HEK293 (cell line): ENCODE results near the gene HS3ST6.

Experiments
- HOXD13 ChIP-seq: sonication (generic); formaldehyde crosslinking; IDR thresholded peaks from 2 replicates; pipeline ENCODE4 v1.8.0; 2022; ENCODE audit warnings: missing genetic modification reagents, borderline replicate concordance
- MYNN ChIP-seq: fragments of 450-650 bp; formaldehyde crosslinking; IDR thresholded peaks from 2 replicates; pipeline ENCODE4 v1.5.1; 2016; ENCODE audit warnings: missing biosample characterization, missing genetic modification characterization, borderline replicate concordance
- WT1 ChIP-seq: fragments of 450-650 bp; formaldehyde crosslinking; IDR thresholded peaks from 2 replicates; pipeline ENCODE4 v1.5.1; 2016; ENCODE audit warnings: missing biosample characterization, missing genetic modification characterization
- ZIC2 ChIP-seq: fragments of 450-650 bp; formaldehyde crosslinking; IDR thresholded peaks from 2 replicates; pipeline ENCODE4 v1.5.1; 2016; ENCODE audit warnings: missing biosample characterization, missing genetic modification characterization
- ZNF16 ChIP-seq: fragments of 450-650 bp; formaldehyde crosslinking; IDR thresholded peaks from 2 replicates; pipeline ENCODE4 v1.5.1; 2016; ENCODE audit warnings: low read depth, missing biosample characterization, missing genetic modification characterization
- ZNF2 ChIP-seq: fragments of 450-650 bp; formaldehyde crosslinking; IDR thresholded peaks from 2 replicates; pipeline ENCODE4 v1.5.1; 2016; ENCODE audit warnings: missing biosample characterization, missing genetic modification characterization
- ZNF221 ChIP-seq: fragments of 450-650 bp; formaldehyde crosslinking; IDR thresholded peaks from 2 replicates; pipeline ENCODE4 v1.5.1; 2017; ENCODE audit warnings: missing biosample characterization, missing genetic modification characterization, borderline replicate concordance
- ZNF248 ChIP-seq: fragments of 450-650 bp; formaldehyde crosslinking; IDR thresholded peaks from 2 replicates; pipeline ENCODE4 v1.5.1; 2017; ENCODE audit warnings: missing biosample characterization, missing genetic modification characterization
- ZNF274 ChIP-seq, 2 experiments: fragments of 200-500 bp in 1 of 2; fragments of 450-650 bp in 1 of 2; sonication (Bioruptor generic) in 1 of 2; formaldehyde crosslinking in 1 of 2; IDR thresholded peaks; 2 replicates each; pipeline versions ENCODE4 v1.5.1 to v1.6.1; 2014 to 2016; ENCODE audit warnings: borderline replicate concordance in 1 of 2, inconsistent platforms in 1 of 2, low read length in 1 of 2, missing biosample characterization in 1 of 2, missing genetic modification characterization in 1 of 2
- ZNF302 ChIP-seq: fragments of 450-650 bp; formaldehyde crosslinking; IDR thresholded peaks from 2 replicates; pipeline ENCODE4 v1.5.1; 2016; ENCODE audit warnings: missing biosample characterization, missing genetic modification characterization, low read depth
- ZNF311 ChIP-seq: fragments of 450-650 bp; formaldehyde crosslinking; IDR thresholded peaks from 2 replicates; pipeline ENCODE4 v1.5.1; 2017; ENCODE audit warnings: missing biosample characterization, missing genetic modification characterization, borderline replicate concordance
- ZNF324 ChIP-seq: fragments of 450-650 bp; formaldehyde crosslinking; IDR thresholded peaks from 2 replicates; pipeline ENCODE4 v1.5.1; 2016; ENCODE audit warnings: missing biosample characterization, missing genetic modification characterization
- ZNF341 ChIP-seq: fragments of 450-650 bp; formaldehyde crosslinking; IDR thresholded peaks from 2 replicates; pipeline ENCODE4; 2016; ENCODE audit warnings: low read depth, missing biosample characterization, missing genetic modification characterization
- ZNF416 ChIP-seq: fragments of 450-650 bp; formaldehyde crosslinking; IDR thresholded peaks from 2 replicates; pipeline ENCODE4 v1.5.1; 2016; ENCODE audit warnings: missing biosample characterization, missing genetic modification characterization
- ZNF426 ChIP-seq: fragments of 450-650 bp; formaldehyde crosslinking; IDR thresholded peaks from 2 replicates; pipeline ENCODE4 v1.5.1; 2017; ENCODE audit warnings: missing biosample characterization, missing genetic modification characterization, mild to moderate bottlenecking, inconsistent platforms, moderate library complexity
- ZNF510 ChIP-seq: fragments of 450-650 bp; formaldehyde crosslinking; IDR thresholded peaks from 2 replicates; pipeline ENCODE4 v1.5.1; 2018; ENCODE audit warnings: mild to moderate bottlenecking, missing genetic modification characterization, missing biosample characterization; ENCODE audit not compliant: insufficient replicate concordance
- ZNF529 ChIP-seq: fragments of 450-650 bp; formaldehyde crosslinking; IDR thresholded peaks from 2 replicates; pipeline ENCODE4 v1.5.1; 2017; ENCODE audit warnings: missing genetic modification characterization, missing biosample characterization; ENCODE audit not compliant: insufficient replicate concordance
- ZNF558 ChIP-seq: fragments of 450-650 bp; formaldehyde crosslinking; IDR thresholded peaks from 2 replicates; pipeline ENCODE4 v1.5.1; 2016; ENCODE audit warnings: missing biosample characterization, missing genetic modification characterization
- ZNF610 ChIP-seq: fragments of 450-650 bp; formaldehyde crosslinking; IDR thresholded peaks from 2 replicates; pipeline ENCODE4 v1.5.1; 2016; ENCODE audit warnings: missing biosample characterization, missing genetic modification characterization, borderline replicate concordance
- ZNF837 ChIP-seq: fragments of 450-650 bp; formaldehyde crosslinking; IDR thresholded peaks from 2 replicates; pipeline ENCODE4 v1.5.1; 2016; ENCODE audit warnings: missing biosample characterization, missing genetic modification characterization
- ZSCAN16 ChIP-seq: fragments of 450-650 bp; formaldehyde crosslinking; IDR thresholded peaks from 2 replicates; pipeline ENCODE4 v1.5.1; 2016; ENCODE audit warnings: missing biosample characterization, missing genetic modification characterization
- ZSCAN23 ChIP-seq: fragments of 450-650 bp; formaldehyde crosslinking; IDR thresholded peaks from 2 replicates; pipeline ENCODE4 v1.5.1; 2016; ENCODE audit warnings: missing biosample characterization, missing genetic modification characterization
- TF ChIP-seq, protein P1 (sequence below): fragments of 450-650 bp; formaldehyde crosslinking; IDR thresholded peaks from 2 replicates; pipeline ENCODE4 v1.5.1; 2016; ENCODE audit warnings: missing biosample characterization, missing genetic modification characterization
- TF ChIP-seq, protein P2 (sequence below): fragments of 450-650 bp; formaldehyde crosslinking; IDR thresholded peaks from 2 replicates; pipeline ENCODE4 v1.5.1; 2016; ENCODE audit warnings: missing biosample characterization, missing genetic modification characterization
- TF ChIP-seq, protein P3 (sequence below): fragments of 450-650 bp; formaldehyde crosslinking; IDR thresholded peaks from 2 replicates; pipeline ENCODE4 v1.5.1; 2016; ENCODE audit warnings: missing biosample characterization, missing genetic modification characterization
- TF ChIP-seq, protein P4 (sequence below): fragments of 450-650 bp; formaldehyde crosslinking; IDR thresholded peaks from 2 replicates; pipeline ENCODE4 v1.5.1; 2016; ENCODE audit warnings: missing biosample characterization, missing genetic modification characterization
- TF ChIP-seq, protein P5 (sequence below): fragments of 450-650 bp; formaldehyde crosslinking; IDR thresholded peaks from 2 replicates; pipeline ENCODE4 v1.5.1; 2016; ENCODE audit warnings: missing biosample characterization, missing genetic modification characterization
- TF ChIP-seq, protein P6 (sequence below): fragments of 450-650 bp; formaldehyde crosslinking; IDR thresholded peaks from 2 replicates; pipeline ENCODE4 v1.5.1; 2017; ENCODE audit warnings: missing biosample characterization, missing genetic modification characterization

Gene HS3ST6

DNA sequence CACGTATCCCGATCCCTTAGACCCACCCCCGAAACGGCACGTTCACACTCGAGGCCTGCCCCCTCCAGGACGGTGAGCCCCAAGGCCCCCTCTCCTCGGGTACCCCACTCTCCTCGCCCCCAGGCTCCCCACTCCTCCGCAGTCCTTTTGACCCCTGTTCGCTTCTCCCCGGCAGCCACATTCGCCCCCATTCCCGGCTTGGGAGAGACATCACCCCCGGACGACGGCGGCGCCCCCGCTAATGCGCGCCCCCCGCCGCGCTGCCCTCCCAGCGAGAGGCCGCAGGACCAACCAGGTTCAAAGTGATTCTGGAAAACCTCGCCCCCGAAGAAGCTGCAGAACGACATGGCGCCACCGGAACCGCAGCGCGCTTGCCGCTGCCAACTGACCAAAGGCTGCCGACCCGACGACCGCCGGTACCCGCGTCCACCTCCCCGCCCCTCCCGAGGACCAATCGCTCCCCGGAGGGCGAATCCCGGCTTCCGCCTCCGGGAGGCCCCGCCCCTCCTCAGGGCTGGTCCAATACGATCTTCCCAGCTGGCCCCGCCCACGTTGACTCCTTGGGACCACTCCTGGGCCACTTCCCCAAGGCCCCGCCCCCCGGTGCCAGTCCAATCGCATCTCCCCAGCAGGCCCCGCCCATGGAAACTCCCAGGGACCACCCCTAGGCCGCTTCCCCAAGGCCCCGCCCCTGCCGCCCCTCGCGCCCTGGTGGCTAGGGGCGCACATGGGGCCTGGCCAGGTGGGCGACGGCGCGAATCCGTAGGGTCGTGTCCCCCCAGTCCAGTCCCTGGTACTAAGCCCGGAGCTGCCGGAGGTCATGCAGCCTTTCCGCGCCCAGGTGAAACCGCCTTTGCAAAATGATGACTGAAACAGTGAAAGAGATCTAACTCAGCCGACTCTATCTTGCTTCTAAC lies 24.9 kb upstream of the HS3ST6 start, which contains the start of gene MSRB1 (continued):
- TF ChIP-seq, protein P1, sequence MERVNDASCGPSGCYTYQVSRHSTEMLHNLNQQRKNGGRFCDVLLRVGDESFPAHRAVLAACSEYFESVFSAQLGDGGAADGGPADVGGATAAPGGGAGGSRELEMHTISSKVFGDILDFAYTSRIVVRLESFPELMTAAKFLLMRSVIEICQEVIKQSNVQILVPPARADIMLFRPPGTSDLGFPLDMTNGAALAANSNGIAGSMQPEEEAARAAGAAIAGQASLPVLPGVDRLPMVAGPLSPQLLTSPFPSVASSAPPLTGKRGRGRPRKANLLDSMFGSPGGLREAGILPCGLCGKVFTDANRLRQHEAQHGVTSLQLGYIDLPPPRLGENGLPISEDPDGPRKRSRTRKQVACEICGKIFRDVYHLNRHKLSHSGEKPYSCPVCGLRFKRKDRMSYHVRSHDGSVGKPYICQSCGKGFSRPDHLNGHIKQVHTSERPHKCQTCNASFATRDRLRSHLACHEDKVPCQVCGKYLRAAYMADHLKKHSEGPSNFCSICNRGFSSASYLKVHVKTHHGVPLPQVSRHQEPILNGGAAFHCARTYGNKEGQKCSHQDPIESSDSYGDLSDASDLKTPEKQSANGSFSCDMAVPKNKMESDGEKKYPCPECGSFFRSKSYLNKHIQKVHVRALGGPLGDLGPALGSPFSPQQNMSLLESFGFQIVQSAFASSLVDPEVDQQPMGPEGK, result peak; percentile 86
- no peak for TF ChIP-seq ZNF510 (tag by site-specific recombination)
- TF ChIP-seq ZNF311, result no peak
- TF ChIP-seq ZIC2, result peak; percentile 57
- TF ChIP-seq ZNF837, result no peak
- no peak for TF ChIP-seq ZNF610 (tag by site-specific recombination)
- TF ChIP-seq ZNF529 (tag by site-specific recombination), result no peak
- no peak for TF ChIP-seq ZNF416
- peak; percentile 83 for TF ChIP-seq ZNF341 (tag by site-specific recombination)
- no peak for TF ChIP-seq HOXD13
- TF ChIP-seq MYNN (tag by site-specific recombination), result no peak
- TF ChIP-seq ZSCAN23, result 0 out of 2 replicates have a peak, but pooled peaks have one; percentile 28
- TF ChIP-seq ZNF221 (tag by site-specific recombination), result no peak
- TF ChIP-seq ZNF16 (tag by site-specific recombination), result no peak
- TF ChIP-seq ZNF558 (tag by site-specific recombination), result no peak
- TF ChIP-seq ZNF248 (tag by site-specific recombination), result no peak
- TF ChIP-seq, protein P2, sequence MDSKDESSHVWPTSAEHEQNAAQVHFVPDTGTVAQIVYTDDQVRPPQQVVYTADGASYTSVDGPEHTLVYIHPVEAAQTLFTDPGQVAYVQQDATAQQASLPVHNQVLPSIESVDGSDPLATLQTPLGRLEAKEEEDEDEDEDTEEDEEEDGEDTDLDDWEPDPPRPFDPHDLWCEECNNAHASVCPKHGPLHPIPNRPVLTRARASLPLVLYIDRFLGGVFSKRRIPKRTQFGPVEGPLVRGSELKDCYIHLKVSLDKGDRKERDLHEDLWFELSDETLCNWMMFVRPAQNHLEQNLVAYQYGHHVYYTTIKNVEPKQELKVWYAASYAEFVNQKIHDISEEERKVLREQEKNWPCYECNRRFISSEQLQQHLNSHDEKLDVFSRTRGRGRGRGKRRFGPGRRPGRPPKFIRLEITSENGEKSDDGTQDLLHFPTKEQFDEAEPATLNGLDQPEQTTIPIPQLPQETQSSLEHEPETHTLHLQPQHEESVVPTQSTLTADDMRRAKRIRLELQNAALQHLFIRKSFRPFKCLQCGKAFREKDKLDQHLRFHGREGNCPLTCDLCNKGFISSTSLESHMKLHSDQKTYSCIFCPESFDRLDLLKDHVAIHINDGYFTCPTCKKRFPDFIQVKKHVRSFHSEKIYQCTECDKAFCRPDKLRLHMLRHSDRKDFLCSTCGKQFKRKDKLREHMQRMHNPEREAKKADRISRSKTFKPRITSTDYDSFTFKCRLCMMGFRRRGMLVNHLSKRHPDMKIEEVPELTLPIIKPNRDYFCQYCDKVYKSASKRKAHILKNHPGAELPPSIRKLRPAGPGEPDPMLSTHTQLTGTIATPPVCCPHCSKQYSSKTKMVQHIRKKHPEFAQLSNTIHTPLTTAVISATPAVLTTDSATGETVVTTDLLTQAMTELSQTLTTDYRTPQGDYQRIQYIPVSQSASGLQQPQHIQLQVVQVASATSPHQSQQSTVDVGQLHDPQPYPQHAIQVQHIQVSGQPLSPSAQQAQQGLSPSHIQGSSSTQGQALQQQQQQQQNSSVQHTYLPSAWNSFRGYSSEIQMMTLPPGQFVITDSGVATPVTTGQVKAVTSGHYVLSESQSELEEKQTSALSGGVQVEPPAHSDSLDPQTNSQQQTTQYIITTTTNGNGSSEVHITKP, result no peak; the same call in 1 of the 2 replicates
- no peak for TF ChIP-seq ZSCAN16 (tag by site-specific recombination)
- TF ChIP-seq ZNF2, result peak; percentile 63; the same call in 1 of the 2 replicates
- TF ChIP-seq, protein P3, sequence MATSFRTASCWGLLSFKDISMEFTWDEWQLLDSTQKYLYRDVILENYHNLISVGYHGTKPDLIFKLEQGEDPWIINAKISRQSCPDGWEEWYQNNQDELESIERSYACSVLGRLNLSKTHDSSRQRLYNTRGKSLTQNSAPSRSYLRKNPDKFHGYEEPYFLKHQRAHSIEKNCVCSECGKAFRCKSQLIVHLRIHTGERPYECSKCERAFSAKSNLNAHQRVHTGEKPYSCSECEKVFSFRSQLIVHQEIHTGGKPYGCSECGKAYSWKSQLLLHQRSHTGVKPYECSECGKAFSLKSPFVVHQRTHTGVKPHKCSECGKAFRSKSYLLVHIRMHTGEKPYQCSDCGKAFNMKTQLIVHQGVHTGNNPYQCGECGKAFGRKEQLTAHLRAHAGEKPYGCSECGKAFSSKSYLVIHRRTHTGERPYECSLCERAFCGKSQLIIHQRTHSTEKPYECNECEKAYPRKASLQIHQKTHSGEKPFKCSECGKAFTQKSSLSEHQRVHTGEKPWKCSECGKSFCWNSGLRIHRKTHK (tag by site-specific recombination), result no peak
- peak; percentile 86; the same call in 1 of the 2 replicates for TF ChIP-seq ZNF324
- TF ChIP-seq ZNF274 (IDR thresholded peaks at IDR 0.05; ENCODE audit: low read length), result no peak
- no peak for TF ChIP-seq ZNF274 (tag by site-specific recombination; IDR thresholded peaks at IDR 0.05; ENCODE audit: borderline replicate concordance)
- TF ChIP-seq, protein P4, sequence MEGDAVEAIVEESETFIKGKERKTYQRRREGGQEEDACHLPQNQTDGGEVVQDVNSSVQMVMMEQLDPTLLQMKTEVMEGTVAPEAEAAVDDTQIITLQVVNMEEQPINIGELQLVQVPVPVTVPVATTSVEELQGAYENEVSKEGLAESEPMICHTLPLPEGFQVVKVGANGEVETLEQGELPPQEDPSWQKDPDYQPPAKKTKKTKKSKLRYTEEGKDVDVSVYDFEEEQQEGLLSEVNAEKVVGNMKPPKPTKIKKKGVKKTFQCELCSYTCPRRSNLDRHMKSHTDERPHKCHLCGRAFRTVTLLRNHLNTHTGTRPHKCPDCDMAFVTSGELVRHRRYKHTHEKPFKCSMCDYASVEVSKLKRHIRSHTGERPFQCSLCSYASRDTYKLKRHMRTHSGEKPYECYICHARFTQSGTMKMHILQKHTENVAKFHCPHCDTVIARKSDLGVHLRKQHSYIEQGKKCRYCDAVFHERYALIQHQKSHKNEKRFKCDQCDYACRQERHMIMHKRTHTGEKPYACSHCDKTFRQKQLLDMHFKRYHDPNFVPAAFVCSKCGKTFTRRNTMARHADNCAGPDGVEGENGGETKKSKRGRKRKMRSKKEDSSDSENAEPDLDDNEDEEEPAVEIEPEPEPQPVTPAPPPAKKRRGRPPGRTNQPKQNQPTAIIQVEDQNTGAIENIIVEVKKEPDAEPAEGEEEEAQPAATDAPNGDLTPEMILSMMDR (tag by site-specific recombination), result peak; percentile 48; the same call in 1 of the 2 replicates
- TF ChIP-seq WT1 (tag by site-specific recombination), result no peak
- TF ChIP-seq, protein P5, sequence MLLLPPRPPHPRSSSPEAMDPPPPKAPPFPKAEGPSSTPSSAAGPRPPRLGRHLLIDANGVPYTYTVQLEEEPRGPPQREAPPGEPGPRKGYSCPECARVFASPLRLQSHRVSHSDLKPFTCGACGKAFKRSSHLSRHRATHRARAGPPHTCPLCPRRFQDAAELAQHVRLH (tag by site-specific recombination), result 0 out of 2 replicates have a peak, but pooled peaks have one; percentile 47
- no peak for TF ChIP-seq ZNF302 (tag by site-specific recombination)
- no peak for TF ChIP-seq ZNF426 (tag by site-specific recombination)
- TF ChIP-seq, protein P6, sequence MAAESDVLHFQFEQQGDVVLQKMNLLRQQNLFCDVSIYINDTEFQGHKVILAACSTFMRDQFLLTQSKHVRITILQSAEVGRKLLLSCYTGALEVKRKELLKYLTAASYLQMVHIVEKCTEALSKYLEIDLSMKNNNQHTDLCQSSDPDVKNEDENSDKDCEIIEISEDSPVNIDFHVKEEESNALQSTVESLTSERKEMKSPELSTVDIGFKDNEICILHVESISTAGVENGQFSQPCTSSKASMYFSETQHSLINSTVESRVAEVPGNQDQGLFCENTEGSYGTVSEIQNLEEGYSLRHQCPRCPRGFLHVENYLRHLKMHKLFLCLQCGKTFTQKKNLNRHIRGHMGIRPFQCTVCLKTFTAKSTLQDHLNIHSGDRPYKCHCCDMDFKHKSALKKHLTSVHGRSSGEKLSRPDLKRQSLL, result no peak
